PC-3 (cell line): ENCODE measurements around the gene RIMKLA. TPM values are rescaled to one million over a fixed set of nuclear protein-coding genes. Genes with fewer than 3 reads are reported as not detected.
A peak's percentile ranks its signal among the peaks of the same experiment; 100 is the strongest.

Experiments used
- ATAC-seq: fragments of 200-7000 bp; cut with Tn5 transposase; 2 replicates; pipeline ENCODE4 v1.9.1; 2020; ENCODE audit warnings: mild to moderate bottlenecking, moderate library complexity
- BruUV-seq: library from RNA; stranded (reverse); fragments of 400-500 nt; replicated peaks from 2 replicates; lab custom pipeline; 2021; lab: Mats Ljungman, UMichigan
- CTCF ChIA-PET: fragments of 300-600 bp; sonication (Branson Sonifier 250); formaldehyde crosslinking; loops from one replicate; lab custom pipeline; 2022; ENCODE audit warnings: antibody characterized with exemption; lab: Charles Lee
- POLR2A ChIA-PET: fragments of 300-600 bp; sonication (Branson Sonifier 250); formaldehyde crosslinking; loops from one replicate; lab custom pipeline; 2022; ENCODE audit warnings: antibody characterized with exemption; ENCODE audit not compliant: unreplicated experiment; lab: Charles Lee
- DNase-seq: peaks from one replicate; pipeline ENCODE4 v3.0.0-alpha.2; 2015
- H2AFZ ChIP-seq: fragments of 300-600 bp; sonication (generic); 2 replicates; pipeline ENCODE4 v1.6.0; 2016; ENCODE audit warnings: antibody characterized with exemption, low read length
- H3F3A ChIP-seq: fragments of 300-600 bp; sonication (generic); one replicate; pipeline ENCODE4 v1.6.0; 2017; ENCODE audit warnings: antibody characterized with exemption, low read length, control low read depth, mild to moderate bottlenecking; ENCODE audit not compliant: unreplicated experiment
- H3K27ac ChIP-seq: fragments of 300-600 bp; sonication (generic); 2 replicates; pipeline ENCODE4 v1.5.1; 2016; ENCODE audit warnings: mild to moderate bottlenecking, low read length
- H3K27me3 ChIP-seq: fragments of 300-600 bp; sonication (generic); 2 replicates; pipeline ENCODE4 v1.6.1; 2016; ENCODE audit warnings: low read length, mixed read lengths
- H3K36me3 ChIP-seq: fragments of 300-600 bp; sonication (generic); 2 replicates; pipeline ENCODE4 v1.6.1; 2016; ENCODE audit warnings: low read depth, mixed run types, low read length, mixed read lengths
- H3K4me1 ChIP-seq: fragments of 300-600 bp; sonication (generic); 2 replicates; pipeline ENCODE4 v1.5.1; 2016; ENCODE audit warnings: low read length; ENCODE audit not compliant: insufficient read depth
- H3K4me2 ChIP-seq: fragments of 300-600 bp; sonication (generic); 2 replicates; pipeline ENCODE4 v1.6.0; 2016; ENCODE audit warnings: low read length
- H3K4me3 ChIP-seq: fragments of 300-600 bp; sonication (generic); 2 replicates; pipeline ENCODE4 v1.5.1; 2016; ENCODE audit warnings: mild to moderate bottlenecking, low read length, mixed read lengths
- H3K79me2 ChIP-seq: fragments of 300-600 bp; sonication (generic); 2 replicates; pipeline ENCODE4 v1.6.1; 2017; ENCODE audit warnings: low read length, mixed read lengths
- H3K9ac ChIP-seq: fragments of 300-600 bp; sonication (generic); 2 replicates; pipeline ENCODE4 v1.6.0; 2016; ENCODE audit warnings: mild to moderate bottlenecking, low read length
- H3K9me2 ChIP-seq: fragments of 300-600 bp; sonication (generic); replicated peaks from 2 replicates; pipeline ENCODE4 v1.6.1; 2016; ENCODE audit warnings: mixed run types, low read length, mixed read lengths
- H3K9me3 ChIP-seq: fragments of 300-600 bp; sonication (generic); 2 replicates; pipeline ENCODE4 v1.6.1; 2016; ENCODE audit warnings: low read length, mixed read lengths
- H4K20me1 ChIP-seq: fragments of 300-600 bp; sonication (generic); 2 replicates; pipeline ENCODE4 v1.6.1; 2016; ENCODE audit warnings: low read length, mixed read lengths
- EZH2 ChIP-seq: fragments of 300-600 bp; sonication (generic); IDR thresholded peaks from one replicate; pipeline ENCODE4 v1.6.1; 2017; ENCODE audit warnings: antibody characterized with exemption, mild to moderate bottlenecking, low read length; ENCODE audit not compliant: unreplicated experiment
- EZH2phosphoT487 ChIP-seq: fragments of 300-600 bp; sonication (generic); IDR thresholded peaks from 2 replicates; pipeline ENCODE4 v1.6.1; 2018; ENCODE audit warnings: mild to moderate bottlenecking, antibody characterized with exemption, low read length, borderline replicate concordance
- intact Hi-C: fragments of 100-400 bp; cut with micrococcal nuclease; formaldehyde crosslinking; loops from 2 replicates; pipeline ENCODE4 v1.9.0; 2023
- total RNA-seq: library from RNA; depleted of rRNA; stranded (reverse); fragments of >200 nt; gene quantifications from 2 replicates; pipeline ENCODE4 v1.2.3, GENCODE V29; 2014
- TF ChIP-seq, protein P1 (sequence below): fragments of 300-600 bp; sonication (generic); conservative IDR thresholded peaks from 2 replicates; pipeline ENCODE4 v1.5.1; 2017; ENCODE audit warnings: antibody characterized with exemption, low read depth, mild to moderate bottlenecking, low read length

Gene RIMKLA
- total RNA-seq, 1 experiment from 2014 or later: 4.5 TPM

DNA sequence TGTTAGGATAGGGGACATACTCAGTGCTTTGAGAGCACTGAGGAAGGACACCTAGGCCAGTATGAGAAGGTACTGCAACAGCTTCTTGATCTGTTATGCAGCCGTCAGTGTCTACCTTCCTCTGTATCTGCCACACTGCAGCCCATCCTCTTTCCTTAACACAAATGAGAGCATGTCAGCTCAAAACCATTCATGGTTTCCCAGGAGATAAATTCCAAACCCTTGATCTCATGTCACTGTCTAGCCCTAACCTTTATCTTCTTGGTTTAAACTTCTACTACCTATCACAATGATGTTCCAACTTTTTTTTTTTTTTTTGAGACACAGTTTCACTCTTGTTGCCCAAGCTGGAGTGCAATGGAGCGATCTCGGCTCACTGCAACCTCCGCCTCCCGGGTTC, 73.8 kb downstream of the RIMKLA start:
- peaks cover 23% of the 10 kb centered on the region for H3K79me2 ChIP-seq
- peaks cover 27% of the 10 kb centered on the region for H3K4me1 ChIP-seq
- H3K9ac ChIP-seq: no peak overlapping the region
- POLR2A ChIA-PET: interaction anchor here (1.1 kb wide), 1 partner anchor 24 kb away, joined by 3 read pairs; no protein-coding TSS in a partner anchor
- ATAC-seq (no peak), DNase-seq (no peak)
- H2AFZ ChIP-seq: no peak overlapping the region
- no peaks in the 10 kb centered on the region; the same call in 1 of the 2 replicates for H3K36me3 ChIP-seq
- CTCF ChIA-PET: no interaction called here
- TF ChIP-seq EZH2phosphoT487 (no peak), EZH2 (no peak)
- TF ChIP-seq, protein P1, sequence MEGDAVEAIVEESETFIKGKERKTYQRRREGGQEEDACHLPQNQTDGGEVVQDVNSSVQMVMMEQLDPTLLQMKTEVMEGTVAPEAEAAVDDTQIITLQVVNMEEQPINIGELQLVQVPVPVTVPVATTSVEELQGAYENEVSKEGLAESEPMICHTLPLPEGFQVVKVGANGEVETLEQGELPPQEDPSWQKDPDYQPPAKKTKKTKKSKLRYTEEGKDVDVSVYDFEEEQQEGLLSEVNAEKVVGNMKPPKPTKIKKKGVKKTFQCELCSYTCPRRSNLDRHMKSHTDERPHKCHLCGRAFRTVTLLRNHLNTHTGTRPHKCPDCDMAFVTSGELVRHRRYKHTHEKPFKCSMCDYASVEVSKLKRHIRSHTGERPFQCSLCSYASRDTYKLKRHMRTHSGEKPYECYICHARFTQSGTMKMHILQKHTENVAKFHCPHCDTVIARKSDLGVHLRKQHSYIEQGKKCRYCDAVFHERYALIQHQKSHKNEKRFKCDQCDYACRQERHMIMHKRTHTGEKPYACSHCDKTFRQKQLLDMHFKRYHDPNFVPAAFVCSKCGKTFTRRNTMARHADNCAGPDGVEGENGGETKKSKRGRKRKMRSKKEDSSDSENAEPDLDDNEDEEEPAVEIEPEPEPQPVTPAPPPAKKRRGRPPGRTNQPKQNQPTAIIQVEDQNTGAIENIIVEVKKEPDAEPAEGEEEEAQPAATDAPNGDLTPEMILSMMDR: no peak
- H3K4me3 ChIP-seq: no peak overlapping the region
- H3F3A ChIP-seq: no peaks in the 10 kb centered on the region
- BruUV-seq: no TSS peak
- no peaks in the 10 kb centered on the region for H3K9me2 ChIP-seq
- no peak overlapping the region for H3K4me2 ChIP-seq
- H3K27ac ChIP-seq: no peak overlapping the region
- H4K20me1 ChIP-seq: no peaks in the 10 kb centered on the region
- intact Hi-C loops: no loop called here
- H3K27me3 ChIP-seq: no peaks in the 10 kb centered on the region
- no peaks in the 10 kb centered on the region for H3K9me3 ChIP-seq

DNA sequence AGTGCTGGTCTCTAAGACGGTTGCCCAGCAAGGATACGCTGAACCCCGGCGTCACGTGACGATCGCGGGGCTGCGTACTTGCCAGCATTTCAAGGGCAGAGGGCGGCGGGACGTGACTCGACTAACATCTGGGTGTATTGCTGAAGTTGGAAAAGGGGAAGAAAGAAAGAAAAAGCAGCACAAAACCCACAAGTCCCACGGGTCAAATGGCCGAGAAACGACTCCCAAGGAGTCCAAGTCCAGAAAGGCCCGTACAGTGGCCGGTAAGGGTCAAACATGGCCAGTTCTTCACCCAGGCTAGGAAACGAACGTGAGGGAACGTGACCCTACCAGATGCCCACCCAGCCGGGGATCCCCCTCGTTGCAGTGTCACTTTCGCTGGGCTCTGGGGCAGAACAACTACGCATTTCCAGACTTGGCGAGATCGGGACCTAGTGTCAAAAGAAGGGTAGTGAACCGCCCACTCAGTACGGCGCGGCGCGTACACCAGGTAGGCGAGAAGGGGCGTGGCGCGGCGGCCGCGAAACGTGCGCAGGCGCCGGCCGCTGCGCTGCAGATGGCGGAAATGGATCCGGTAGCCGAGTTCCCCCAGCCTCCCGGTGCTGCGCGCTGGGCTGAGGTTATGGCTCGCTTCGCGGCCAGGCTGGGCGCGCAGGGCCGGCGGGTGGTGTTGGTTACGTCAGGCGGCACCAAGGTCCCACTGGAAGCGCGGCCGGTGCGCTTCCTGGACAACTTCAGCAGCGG, 75.6 kb downstream of the RIMKLA start, which contains the start of the genes PPCS and ZMYND12:
PPCS (plus strand) TSS at position 534 of the 744 bp plus-strand sequence; CDS start at position 557, 23 bp downstream.
ZMYND12 (minus strand) TSS at position 13 of the 744 bp plus-strand sequence. CDS start 25 bp downstream, outside the sequence.
- peak; percentile 90 for ATAC-seq
- intact Hi-C loops: no loop called here

More for the DNA sequence above, 75.6 kb downstream of the RIMKLA start, which contains the start of the genes PPCS and ZMYND12:
- Histone ChIP-seq H3K4me1 (peaks cover 27% of the 10 kb centered on the region), H3K4me3 (peak within 1 kb of the TSS; percentile 85), H3K79me2 (peaks cover 23% of the 10 kb centered on the region), H3K27me3 (no peaks in the 10 kb centered on the region), H3K9ac (peak within 1 kb of the TSS; percentile 96), H3F3A (no peaks in the 10 kb centered on the region), H3K36me3 (no peaks in the 10 kb centered on the region; the same call in 1 of the 2 replicates), H3K9me2 (no peaks in the 10 kb centered on the region), H3K9me3 (no peaks in the 10 kb centered on the region), H3K27ac (peak within 1 kb of the TSS; percentile 73), H3K4me2 (peak within 1 kb of the TSS; percentile 95), H4K20me1 (no peaks in the 10 kb centered on the region), H2AFZ (peak within 1 kb of the TSS; percentile 98)
- DNase-seq: peak; percentile 85
- ChIA-PET POLR2A (no interaction called here), CTCF (no interaction called here)
- BruUV-seq: TSS peak; percentile 97
- TF ChIP-seq EZH2phosphoT487 (no peak), EZH2 (no peak)
- TF ChIP-seq, protein P1: no peak
